Left renal pelvis (tissue), 4 donors: ENCODE measurements around the gene COL26A1. TPM values are rescaled to one million over a fixed set of nuclear protein-coding genes. Genes with fewer than 3 reads are reported as not detected.
"Not testable (repeated sequence)": the region's sequence is repeated elsewhere in the genome, so short reads cannot be mapped to it uniquely, and the experiment has no call there.

Experiments
- DNase-seq, 4 donors: peaks; one replicate each; pipeline ENCODE4 v3.0.0-alpha.2; 2013; ENCODE audit warnings: low read depth in 4 of 4, low spot score in 3 of 4
- polyA plus RNA-seq, 4 donors: library from polyadenylated mRNA; unstranded; fragments of 120-200 nt; gene quantifications; one replicate each; pipeline ENCODE4 v1.2.1, GENCODE V29; 2013; ENCODE audit not compliant: insufficient read length in 4 of 4

The COL26A1 gene
- polyA plus RNA-seq, 4 donors, result 22.4 to 32.7 (median 25.2) TPM

- no peak for DNase-seq
Measured at GRCh38 chr7:101547022-101547915, 184.6 kb downstream of the COL26A1 start.

- DNase-seq, result no peak
Measured at GRCh38 chr7:101547916-101548661, 185.4 kb downstream of the COL26A1 start.

- DNase-seq, result no peak
Measured at GRCh38 chr7:101549734-101550133, 187.1 kb downstream of the COL26A1 start.

- DNase-seq, result no peak
Measured at GRCh38 chr7:101550641-101551541, 188.2 kb downstream of the COL26A1 start.

GRCh38 chr7:101553018-101553770, 190.5 kb downstream of the COL26A1 start:
- no peak for DNase-seq

- DNase-seq, result no peak
Measured at GRCh38 chr7:101553771-101554445, 191.2 kb downstream of the COL26A1 start.

- DNase-seq, result no peak
Measured at GRCh38 chr7:101554584-101555268, 192.1 kb downstream of the COL26A1 start.

- no peak for DNase-seq
Measured at GRCh38 chr7:101555269-101555920, 192.7 kb downstream of the COL26A1 start.

- DNase-seq, result no peak
Measured at GRCh38 chr7:101555921-101556275, 193.2 kb downstream of the COL26A1 start.

GRCh38 chr7:101556453-101556968, 193.8 kb downstream of the COL26A1 start:
- DNase-seq, result no peak

- DNase-seq, result no peak
Measured at GRCh38 chr7:101557421-101557820, 194.7 kb downstream of the COL26A1 start.

- no peak for DNase-seq
Measured at GRCh38 chr7:101557978-101558741, 195.5 kb downstream of the COL26A1 start.

- DNase-seq, result no peak
Measured at GRCh38 chr7:101558742-101559325, 196.2 kb downstream of the COL26A1 start.

- DNase-seq, result no peak
Measured at GRCh38 chr7:101559586-101559985, 196.9 kb downstream of the COL26A1 start.

GRCh38 chr7:101560021-101560420, 197.3 kb downstream of the COL26A1 start:
- not testable (repeated sequence) for DNase-seq

- DNase-seq, result no peak
Measured at GRCh38 chr7:101560856-101561255, 198.2 kb downstream of the COL26A1 start.

- DNase-seq, result not testable (repeated sequence)
Measured at GRCh38 chr7:101561293-101561692, 198.6 kb downstream of the COL26A1 start.
